ENCODE data around the gene TMA16.

GRCh38 chr4:163548481-163549243 is 54.2 kb downstream of the TMA16 start:
- peak; percentile 66 for TF ChIP-seq CTCF (IDR thresholded peaks at IDR 0.05)
- no peak for TF ChIP-seq RFX5 (IDR thresholded peaks at IDR 0.05)

Measured in A549 (cell line).